K562 (cell line): Measurements from ENCODE around the gene PATJ. TPM values are rescaled to one million over a fixed set of nuclear protein-coding genes. Genes with fewer than 3 reads are reported as not detected.

Experiments
- ATAC-seq: fragments of 200-7000 bp; cut with Tn5 transposase; 3 replicates; pipeline ENCODE4 v1.9.1; 2020; ENCODE audit warnings: moderate library complexity
- BruUV-seq: library from RNA; stranded (reverse); fragments of 400-500 nt; replicated peaks from 2 replicates; lab custom pipeline; 2021; lab: Mats Ljungman, UMichigan
- CTCF ChIA-PET: fragments of 300-600 bp; formaldehyde crosslinking; extraction: SDS; loops from one replicate; lab custom pipeline; 2021; ENCODE audit warnings: low intra/inter-chr PET ratio; lab: Yijun Ruan, JAX
- POLR2A ChIA-PET: fragments of 300-600, 350-650 bp; sonication (Branson Sonifier 250); formaldehyde crosslinking; extraction: SDS; loops from one replicate; lab custom pipeline; 2021; ENCODE audit warnings: antibody characterized with exemption, inconsistent platforms; lab: Yijun Ruan, JAX
- DNase-seq, 4 experiments: peaks; one replicate each; pipeline versions ENCODE4 v3.0.0 to v3.0.0-alpha.2; 2011 to 2018; ENCODE audit warnings: low spot score in 3 of 4, mixed read lengths in 3 of 4; ENCODE audit errors: extremely low read depth in 1 of 4
- FAIRE-seq: peaks from 2 replicates; lab custom pipeline; 2011; peaks lifted over from hg19 to GRCh38; lab: Jason Lieb, UNC
- H2AFZ ChIP-seq: 2 replicates; pipeline ENCODE4 v1.6.0; 2011; ENCODE audit warnings: low read depth, low read length, control low read depth, inconsistent platforms
- H3K27ac ChIP-seq: fragments of 200-600 bp; 3 replicates; pipeline ENCODE4 v1.8.0; 2011; ENCODE audit warnings: low read depth, mild to moderate bottlenecking, control low read depth, inconsistent platforms, low read length, moderate library complexity, mixed read lengths; ENCODE audit errors: extremely low read depth
- H3K27me3 ChIP-seq, 2 experiments: fragments of 300-600 bp in 1 of 2; 2 replicates in 1 of 2; 3 replicates in 1 of 2; pipeline versions ENCODE4 v1.6.0 to v1.8.0; 2011; ENCODE audit warnings: inconsistent platforms in 2 of 2, low read length in 2 of 2, mild to moderate bottlenecking in 1 of 2, mixed read lengths in 1 of 2, moderate library complexity in 1 of 2; ENCODE audit not compliant: control insufficient read depth in 2 of 2, insufficient read depth in 2 of 2
- H3K36me3 ChIP-seq: fragments of 300-600 bp; 3 replicates; pipeline ENCODE4 v1.8.0; 2011; ENCODE audit warnings: mild to moderate bottlenecking, low read length, inconsistent platforms; ENCODE audit not compliant: control insufficient read depth, insufficient read depth
- H3K4me1 ChIP-seq, 2 experiments: fragments of 200-600 bp in 1 of 2; replicated peaks in 1 of 2; 2 replicates in 1 of 2; 3 replicates in 1 of 2; pipeline versions ENCODE4 v1.5.1 to v1.8.0; 2011; ENCODE audit warnings: inconsistent platforms in 2 of 2, low read length in 2 of 2, mild to moderate bottlenecking in 1 of 2, mixed read lengths in 1 of 2, moderate library complexity in 1 of 2; ENCODE audit not compliant: control insufficient read depth in 2 of 2, insufficient read depth in 2 of 2
- H3K4me2 ChIP-seq: 2 replicates; pipeline ENCODE4 v1.6.1; 2011; ENCODE audit warnings: low read length, control low read depth, inconsistent platforms, mixed read lengths; ENCODE audit not compliant: insufficient read depth
- H3K4me3 ChIP-seq: fragments of 200-600 bp; sonication (generic), shearing (Covaris generic); 2 replicates; pipeline ENCODE4 v1.5.1; 2016; ENCODE audit warnings: control low read depth, inconsistent platforms
- H3K79me2 ChIP-seq: fragments of 200-600 bp; 3 replicates; pipeline ENCODE4 v1.8.0; 2011; ENCODE audit warnings: low read length, inconsistent platforms; ENCODE audit not compliant: control insufficient read depth, insufficient read depth
- H3K9ac ChIP-seq, 2 experiments: 2 replicates each; pipeline versions ENCODE4 v1.6.0 to v1.6.1; 2011; ENCODE audit warnings: low read depth in 2 of 2, low read length in 2 of 2, control low read depth in 1 of 2, inconsistent platforms in 1 of 2, mild to moderate bottlenecking in 1 of 2, mixed read lengths in 1 of 2; ENCODE audit not compliant: insufficient read depth in 1 of 2
- H3K9me1 ChIP-seq: one replicate; pipeline ENCODE4 v1.6.0; 2011; ENCODE audit warnings: inconsistent platforms, mild to moderate bottlenecking, low read length, moderate library complexity; ENCODE audit not compliant: control insufficient read depth, insufficient read depth
- H3K9me3 ChIP-seq: replicated peaks from 2 replicates; pipeline ENCODE4 v1.5.1; 2011; ENCODE audit warnings: low read depth, low read length, inconsistent platforms; ENCODE audit not compliant: control insufficient read depth, insufficient read depth
- H4K20me1 ChIP-seq: replicated peaks from 2 replicates; pipeline ENCODE4 v1.6.1; 2011; ENCODE audit warnings: low read length, inconsistent platforms, mixed read lengths; ENCODE audit not compliant: control insufficient read depth, insufficient read depth
- CEBPB ChIP-seq: fragments of 450-650 bp; IDR thresholded peaks from 2 replicates; pipeline ENCODE4 v1.6.1; 2016; ENCODE audit warnings: missing genetic modification characterization, missing compliant biosample characterization
- HMGN3 ChIP-seq: IDR thresholded peaks from 2 replicates; pipeline ENCODE4 v1.6.1; 2011; ENCODE audit warnings: borderline replicate concordance, low read depth, mild to moderate bottlenecking, mixed read lengths, low read length; ENCODE audit not compliant: insufficient read length; ENCODE audit errors: extremely low read depth
- JUNB ChIP-seq: fragments of 450-650 bp; formaldehyde crosslinking; conservative IDR thresholded peaks from 2 replicates; pipeline ENCODE4 v1.4.0; 2020; ENCODE audit warnings: mild to moderate bottlenecking
- NR2F6 ChIP-seq: fragments of 450-650 bp; formaldehyde crosslinking; IDR thresholded peaks from 2 replicates; pipeline ENCODE4 v1.4.0; 2020; ENCODE audit warnings: mild to moderate bottlenecking
- RAD21 ChIP-seq, 2 experiments: fragments of 250-450 bp in 1 of 2; fragments of 450-650 bp in 1 of 2; sonication (Bioruptor Pico) in 1 of 2; formaldehyde crosslinking in 1 of 2; IDR thresholded peaks in 1 of 2; conservative IDR thresholded peaks in 1 of 2; 2 replicates each; pipeline versions ENCODE4 v1.4.0 to v1.8.0; 2020 to 2022; ENCODE audit warnings: mild to moderate bottlenecking in 2 of 2, moderate library complexity in 1 of 2
- RBM22 ChIP-seq: fragments of 200-400 bp; formaldehyde crosslinking; IDR thresholded peaks from 2 replicates; pipeline ENCODE4 v1.6.1; 2018; ENCODE audit warnings: low read length, low read depth; ENCODE audit not compliant: poor library complexity, severe bottlenecking
- RBM34 ChIP-seq: fragments of 200-400 bp; formaldehyde crosslinking; IDR thresholded peaks from 2 replicates; pipeline ENCODE4 v1.6.1; 2018; ENCODE audit warnings: low read length, borderline replicate concordance; ENCODE audit not compliant: insufficient read depth
- TEAD4 ChIP-seq, 2 experiments: sonication (generic) in 1 of 2; formaldehyde crosslinking in 1 of 2; IDR thresholded peaks; 2 replicates each; pipeline versions ENCODE4 v1.6.1 to v1.8.0; 2012 to 2022; ENCODE audit warnings: borderline replicate concordance in 1 of 2, inconsistent platforms in 1 of 2, low read length in 1 of 2, mild to moderate bottlenecking in 1 of 2, missing genetic modification reagents in 1 of 2
- ZNF347 ChIP-seq: fragments of 450-650 bp; formaldehyde crosslinking; IDR thresholded peaks from 2 replicates; pipeline ENCODE4 v1.4.0; 2020; ENCODE audit warnings: low read depth, mild to moderate bottlenecking, moderate library complexity
- ZNF75A ChIP-seq: fragments of 450-650 bp; formaldehyde crosslinking; IDR thresholded peaks from 2 replicates; pipeline ENCODE4 v1.4.0; 2020; ENCODE audit warnings: mild to moderate bottlenecking
- WGBS: fragments of 100-300 bp; shearing (Covaris generic); methylation state at CpG from one replicate; pipeline ENCODE4 v1.1.6; 2016; ENCODE audit warnings: low coverage, mixed read lengths; ENCODE audit not compliant: insufficient coverage; ENCODE audit errors: missing lambda C conversion rate; 5-methylcytosine and 5-hydroxymethylcytosine counted together
- in situ Hi-C: fragments of 300-500 bp; cut with MboI; formaldehyde crosslinking; loops from 4 replicates; pipeline ENCODE4 v1.15.0; 2018; ENCODE audit warnings: inconsistent platforms, mixed read lengths
- intact Hi-C: fragments of 100-400 bp; cut with micrococcal nuclease; formaldehyde crosslinking; loops from 2 replicates; pipeline ENCODE4 v1.14.2; 2022
- polyA plus RNA-seq, 8 experiments: library from polyadenylated mRNA; depleted of rRNA in 4 of 8; stranded (reverse) in 5 of 8; unstranded in 3 of 8; fragments of >200 nt; fragmentation: Nextera tagmentation in 2 of 8; fragmentation: Illumina TruSeq in 1 of 8; extraction: Ambion mirVana in 2 of 8; extraction: Trizol in 1 of 8; gene quantifications; 2 replicates each; pipeline versions ENCODE4 v1.2.1 to v1.2.3, GENCODE V29; 2011 to 2014; ENCODE audit warnings: inconsistent platforms in 1 of 8, missing spikeins in 1 of 8
- total RNA-seq, 7 experiments: library from RNA; depleted of rRNA in 6 of 7; stranded (reverse); fragments of >200 nt in 6 of 7; fragmentation: Illumina TruSeq in 2 of 7; extraction: Trizol in 2 of 7; gene quantifications; 2 replicates each; pipeline versions ENCODE4 v1.2.1 to v1.2.3, GENCODE V29; 2011 to 2021; ENCODE audit warnings: low replicate concordance in 1 of 7

PATJ gene
- total and polyA plus RNA-seq, 9 of the 15 experiments (the other 6 are each of a cell fraction or from before 2014, with no cell fraction given), result 0.22 TPM; not detected in 8

GRCh38 chr1:62196086-62196690, 453.9 kb downstream of the PATJ start:
- 7% methylated on average over 16 of the region's 17 CpGs for WGBS
- H2AFZ ChIP-seq, result no peak overlapping the region
- H3K36me3 ChIP-seq, result no peaks in the 10 kb centered on the region
- no peaks in the 10 kb centered on the region for H3K9me3 ChIP-seq
- H3K9ac ChIP-seq, result no peak overlapping the region
- H3K27me3 ChIP-seq, result peaks cover 16 to 40% of the 10 kb centered on the region in 2 experiments
- ChIA-PET POLR2A (interaction anchor here (0.9 kb wide), 1 partner anchor 9 kb away, joined by 4 read pairs; no protein-coding TSS in a partner anchor), CTCF (no interaction called here)
- H3K79me2 ChIP-seq, result no peaks in the 10 kb centered on the region
- DNase-seq (no peak), ATAC-seq (no peak), FAIRE-seq (no peak)
- H3K4me3 ChIP-seq, result no peak overlapping the region
- H3K4me1 ChIP-seq, result no peaks in the 10 kb centered on the region
- TF ChIP-seq HMGN3 (no peak), ZNF347 (CRISPR knock-in tag) (no peak), RAD21 (CRISPR knock-in tag; conservative IDR thresholded peaks at IDR 0.05 in 1 of 2, IDR thresholded peaks at IDR 0.05 in 1 of 2) (no peak), ZNF75A (CRISPR knock-in tag) (no peak), JUNB (CRISPR knock-in tag) (no peak), TEAD4 (IDR thresholded peaks at IDR 0.05; ENCODE audit: low read length) (no peak), TEAD4 (CRISPR knock-in tag; IDR thresholded peaks at IDR 0.05; ENCODE audit: borderline replicate concordance) (no peak), NR2F6 (CRISPR knock-in tag) (no peak), RBM22 (no peak), CEBPB (tag) (no peak), RBM34 (no peak)
- TF ChIP-seq, all 486 proteins: peak for 0
- intact Hi-C loops, result no loop called here
- Histone ChIP-seq H3K4me2 (no peak overlapping the region), H4K20me1 (no peaks in the 10 kb centered on the region), H3K27ac (no peak overlapping the region), H3K9me1 (no peaks in the 10 kb centered on the region)
- in situ Hi-C loops, result no loop called here
- BruUV-seq, result no TSS peak
